Measurements from ENCODE around the gene HDAC3. TPM values are rescaled to one million over a fixed set of nuclear protein-coding genes. Genes with fewer than 3 reads are reported as not detected.

The HDAC3 gene
- total RNA-seq, 2 donors from 2014 or later = 53.5 to 56.2 TPM

GRCh38 chr5:141608557-141608956 is 28.1 kb downstream of the HDAC3 start:
- H3K4me3 ChIP-seq = no peak overlapping the region
- DNase-seq (ENCODE audit: low spot score) (no peak), ATAC-seq (ENCODE audit: insufficient number of reproducible peaks, low FRiP score, low read depth) (no peak)
- no peaks in the 10 kb centered on the region for H3K9me3 ChIP-seq
- H3K27ac ChIP-seq = no peak overlapping the region
- TF ChIP-seq CTCF (IDR thresholded peaks at IDR 0.05) = no peak
- no peaks in the 10 kb centered on the region for H3K27me3 ChIP-seq (replicated peaks; ENCODE audit: insufficient read depth)
- no peaks in the 10 kb centered on the region for H3K36me3 ChIP-seq
- peaks cover 35 to 39% of the 10 kb centered on the region in 2 donors for H3K4me1 ChIP-seq (ENCODE audit: control insufficient read depth in 1 of 2, low read depth in 2 of 2)

DNA sequence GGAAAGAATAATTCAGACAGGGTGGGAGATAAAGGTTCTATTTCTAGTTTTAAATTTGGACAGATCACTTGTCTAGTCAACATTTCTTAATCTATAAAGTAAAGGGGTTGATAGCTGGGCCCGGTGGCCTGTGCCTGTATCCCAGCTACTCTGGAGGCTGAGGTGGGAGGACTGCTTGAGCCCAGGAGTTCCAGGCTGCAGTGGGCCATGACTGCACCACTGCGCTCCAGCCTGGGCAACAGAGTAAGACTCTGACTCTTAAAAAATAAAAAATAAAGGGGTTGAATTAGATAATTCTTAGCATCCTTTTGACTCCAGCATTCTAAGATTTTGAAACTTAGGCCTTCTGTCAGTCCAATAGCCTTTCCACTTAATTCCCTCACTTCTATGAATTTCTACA is 28.6 kb downstream of the HDAC3 start:
- TF ChIP-seq CTCF (IDR thresholded peaks at IDR 0.05) = no peak
- ATAC-seq (ENCODE audit: insufficient number of reproducible peaks, low FRiP score, low read depth) = no peak
- DNase-seq (ENCODE audit: low spot score) = no peak
- no peaks in the 10 kb centered on the region for H3K9me3 ChIP-seq
- H3K36me3 ChIP-seq = no peaks in the 10 kb centered on the region
- no peak overlapping the region for H3K27ac ChIP-seq
- no peak overlapping the region for H3K4me3 ChIP-seq
- peaks cover 35 to 36% of the 10 kb centered on the region in 2 donors for H3K4me1 ChIP-seq (ENCODE audit: control insufficient read depth in 1 of 2, low read depth in 2 of 2)
- H3K27me3 ChIP-seq (replicated peaks; ENCODE audit: insufficient read depth) = no peaks in the 10 kb centered on the region

DNA sequence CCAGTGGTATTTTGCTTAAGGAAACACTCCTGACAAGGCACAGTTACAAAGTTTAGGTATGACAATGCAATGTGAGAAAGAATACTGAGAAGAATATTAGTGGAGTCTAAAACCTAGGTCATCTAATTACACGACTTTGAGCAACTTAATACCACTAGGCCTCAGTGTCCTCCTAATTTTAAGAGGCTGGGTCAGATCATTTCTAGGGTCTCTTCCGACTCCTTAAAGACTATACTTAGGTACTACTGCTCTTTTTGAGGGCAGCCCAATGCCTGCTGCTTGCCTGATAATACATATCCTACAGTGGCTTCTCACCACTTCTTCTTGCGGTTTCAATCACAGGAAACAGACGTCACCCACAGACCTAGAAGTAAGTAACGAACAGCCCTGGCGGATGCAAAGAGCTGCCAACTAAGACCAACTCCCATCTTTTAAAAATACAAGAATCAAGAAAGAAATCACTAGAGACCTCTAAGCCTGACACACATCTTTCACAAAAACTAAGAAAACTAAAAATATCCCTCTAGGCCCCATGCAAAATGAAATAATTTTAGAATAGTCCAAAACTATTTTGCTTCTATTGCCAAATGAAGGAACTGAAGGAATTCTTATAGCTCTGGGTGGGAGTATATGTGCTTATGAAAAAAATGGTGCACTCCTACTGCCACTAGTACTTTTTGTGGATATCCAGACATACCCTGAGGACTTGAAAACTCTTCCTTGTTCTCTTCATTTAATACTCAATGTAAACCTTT is 30.9 kb downstream of the HDAC3 start:
- ATAC-seq (ENCODE audit: insufficient number of reproducible peaks, low FRiP score, low read depth) (peak; percentile 67), DNase-seq (ENCODE audit: low spot score) (peak; percentile 14)
- Histone ChIP-seq H3K9me3 (no peaks in the 10 kb centered on the region), H3K27ac (peak overlapping the region; percentile 58 to 85), H3K4me3 (peak overlapping the region; percentile 43), H3K27me3 (replicated peaks; ENCODE audit: insufficient read depth) (no peaks in the 10 kb centered on the region), H3K4me1 (ENCODE audit: control insufficient read depth in 1 of 2, low read depth in 2 of 2) (peaks cover 32 to 39% of the 10 kb centered on the region in 2 donors), H3K36me3 (no peaks in the 10 kb centered on the region)
- TF ChIP-seq CTCF (IDR thresholded peaks at IDR 0.05) = no peak

DNA sequence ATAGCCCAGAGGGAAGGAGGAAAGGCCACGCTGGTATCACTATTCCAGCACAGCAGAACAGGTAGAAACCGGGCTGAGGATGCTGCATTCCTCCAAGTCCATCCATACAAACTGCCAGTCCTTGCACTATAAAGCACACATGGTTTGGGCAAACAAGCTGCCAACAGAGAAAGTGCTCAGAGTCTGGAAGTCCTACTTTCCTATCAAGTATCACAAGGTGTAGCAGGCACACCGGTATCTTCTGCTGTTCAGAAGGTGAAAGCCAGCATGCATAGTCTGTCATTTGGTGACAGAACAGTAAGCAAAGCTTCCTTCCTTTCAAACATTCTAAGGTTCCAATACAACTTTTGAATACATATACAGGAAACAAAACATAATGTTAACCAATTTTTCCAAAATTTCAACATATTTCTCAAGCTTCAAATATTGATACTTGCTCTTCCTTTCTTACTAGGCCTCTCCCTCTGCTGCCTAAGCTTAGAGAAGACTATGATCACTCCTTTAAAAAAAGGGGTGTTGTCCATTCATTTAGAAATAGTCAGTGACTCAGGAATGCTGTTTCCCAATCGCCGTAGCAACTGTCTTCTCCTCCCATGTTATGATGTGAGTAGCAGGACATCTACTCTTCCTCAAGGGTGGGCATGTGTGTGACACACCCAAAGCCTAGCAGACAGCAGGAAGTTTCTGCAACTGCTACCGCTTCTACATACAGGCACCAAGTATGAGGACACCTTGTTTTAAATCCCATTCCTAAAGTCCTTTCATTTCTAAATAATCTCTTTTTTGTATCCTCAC is 32.5 kb downstream of the HDAC3 start:
- peak; percentile 57 for DNase-seq (ENCODE audit: low spot score)
- H3K27ac ChIP-seq = peak overlapping the region in 1 of 2 donors; percentile 85

More for the DNA sequence above, 32.5 kb downstream of the HDAC3 start:
- Histone ChIP-seq H3K27me3 (replicated peaks; ENCODE audit: insufficient read depth) (no peaks in the 10 kb centered on the region), H3K4me1 (ENCODE audit: control insufficient read depth in 1 of 2, low read depth in 2 of 2) (peaks cover 43 to 50% of the 10 kb centered on the region in 2 donors), H3K4me3 (peak overlapping the region; percentile 24), H3K36me3 (no peaks in the 10 kb centered on the region), H3K9me3 (no peaks in the 10 kb centered on the region)
- no peak for TF ChIP-seq CTCF (IDR thresholded peaks at IDR 0.05)
- ATAC-seq (ENCODE audit: insufficient number of reproducible peaks, low FRiP score, low read depth) = peak; percentile 67
